HG03575 (cell line): ENCODE data around the gene AUTS2.

Source experiments
- ATAC-seq: cut with Tn5 transposase; IDR thresholded peaks from one replicate; pipeline ENCODE4 v1.9.1; 2021; ENCODE audit not compliant: unreplicated experiment, insufficient number of reproducible peaks, low FRiP score; ENCODE audit errors: extremely low read depth

AUTS2 gene

GRCh38 chr7:70298780-70299471 is 700.7 kb downstream of the AUTS2 start:
- no peak for ATAC-seq

GRCh38 chr7:70299472-70299807 is 701.2 kb downstream of the AUTS2 start:
- no peak for ATAC-seq

- ATAC-seq: no peak
Measured at GRCh38 chr7:70301673-70302185, 703.5 kb downstream of the AUTS2 start.

- ATAC-seq: no peak
Measured at GRCh38 chr7:70303309-70303708, 705.0 kb downstream of the AUTS2 start.

GRCh38 chr7:70303780-70304179 is 705.5 kb downstream of the AUTS2 start:
- no peak for ATAC-seq

- no peak for ATAC-seq
Measured at GRCh38 chr7:70306173-70306572, 707.9 kb downstream of the AUTS2 start.

GRCh38 chr7:70307544-70308106 is 709.4 kb downstream of the AUTS2 start:
- no peak for ATAC-seq

- no peak for ATAC-seq
Measured at GRCh38 chr7:70312336-70312735, 714.1 kb downstream of the AUTS2 start.

GRCh38 chr7:70313271-70313670 is 715.0 kb downstream of the AUTS2 start:
- no peak for ATAC-seq

- no peak for ATAC-seq
Measured at GRCh38 chr7:70313687-70314086, 715.4 kb downstream of the AUTS2 start.

GRCh38 chr7:70314221-70314620 is 715.9 kb downstream of the AUTS2 start:
- ATAC-seq: no peak

GRCh38 chr7:70316745-70317144 is 718.5 kb downstream of the AUTS2 start:
- ATAC-seq: no peak

GRCh38 chr7:70317356-70317755 is 719.1 kb downstream of the AUTS2 start:
- no peak for ATAC-seq

- ATAC-seq: no peak
Measured at GRCh38 chr7:70318511-70318910, 720.2 kb downstream of the AUTS2 start.

GRCh38 chr7:70319057-70319456 is 720.8 kb downstream of the AUTS2 start:
- ATAC-seq: no peak

GRCh38 chr7:70321016-70321590 is 722.8 kb downstream of the AUTS2 start:
- ATAC-seq: no peak

- no peak for ATAC-seq
Measured at GRCh38 chr7:70322856-70323255, 724.6 kb downstream of the AUTS2 start.

- ATAC-seq: no peak
Measured at GRCh38 chr7:70325509-70326101, 727.3 kb downstream of the AUTS2 start.

- ATAC-seq: no peak
Measured at GRCh38 chr7:70334295-70334694, 736.0 kb downstream of the AUTS2 start.

- no peak for ATAC-seq
Measured at GRCh38 chr7:70334871-70335270, 736.6 kb downstream of the AUTS2 start.
